ENCODE results near the gene TARS3.

TARS3 gene

DNA sequence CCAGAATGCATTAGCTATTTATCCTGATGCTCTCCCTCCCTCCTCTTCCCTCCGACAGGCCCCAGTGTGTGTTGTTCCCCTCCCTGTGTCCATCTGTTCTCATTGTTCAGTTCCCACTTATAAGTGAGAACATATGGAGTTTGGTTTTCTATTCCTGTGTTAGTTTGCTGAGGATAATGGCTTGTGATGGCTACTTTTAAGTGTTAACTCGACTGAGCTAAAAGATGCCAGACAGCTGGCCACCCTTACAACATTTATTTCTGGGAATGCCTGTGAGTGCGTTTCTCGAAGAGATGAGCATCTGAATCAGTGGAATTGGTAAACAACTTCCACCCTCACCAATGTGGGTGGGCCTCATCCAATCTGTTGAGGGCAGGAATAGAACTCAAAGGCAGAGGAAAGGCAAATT is 47.3 kb downstream of the TARS3 start:
- Histone ChIP-seq H3K9ac (ENCODE audit: low read length in 2 of 2) (no peak overlapping the region), H3K27me3 (ENCODE audit: control insufficient read depth in 1 of 2, insufficient read depth in 2 of 2, low read length in 2 of 2) (no peaks in the 10 kb centered on the region), H3K4me1 (ENCODE audit: control insufficient read depth, insufficient read depth, low read length) (no peaks in the 10 kb centered on the region), H3K36me3 (ENCODE audit: control insufficient read depth in 2 of 2, insufficient read depth in 2 of 2, low read length in 2 of 2) (peaks cover 28 to 37% of the 10 kb centered on the region in 2 donors), H3K9me3 (ENCODE audit: control insufficient read depth in 2 of 2, low read length in 2 of 2) (no peaks in the 10 kb centered on the region), H3K4me3 (ENCODE audit: low read length in 2 of 2) (no peak overlapping the region), H3K27ac (ENCODE audit: low read length) (no peak overlapping the region)

DNA sequence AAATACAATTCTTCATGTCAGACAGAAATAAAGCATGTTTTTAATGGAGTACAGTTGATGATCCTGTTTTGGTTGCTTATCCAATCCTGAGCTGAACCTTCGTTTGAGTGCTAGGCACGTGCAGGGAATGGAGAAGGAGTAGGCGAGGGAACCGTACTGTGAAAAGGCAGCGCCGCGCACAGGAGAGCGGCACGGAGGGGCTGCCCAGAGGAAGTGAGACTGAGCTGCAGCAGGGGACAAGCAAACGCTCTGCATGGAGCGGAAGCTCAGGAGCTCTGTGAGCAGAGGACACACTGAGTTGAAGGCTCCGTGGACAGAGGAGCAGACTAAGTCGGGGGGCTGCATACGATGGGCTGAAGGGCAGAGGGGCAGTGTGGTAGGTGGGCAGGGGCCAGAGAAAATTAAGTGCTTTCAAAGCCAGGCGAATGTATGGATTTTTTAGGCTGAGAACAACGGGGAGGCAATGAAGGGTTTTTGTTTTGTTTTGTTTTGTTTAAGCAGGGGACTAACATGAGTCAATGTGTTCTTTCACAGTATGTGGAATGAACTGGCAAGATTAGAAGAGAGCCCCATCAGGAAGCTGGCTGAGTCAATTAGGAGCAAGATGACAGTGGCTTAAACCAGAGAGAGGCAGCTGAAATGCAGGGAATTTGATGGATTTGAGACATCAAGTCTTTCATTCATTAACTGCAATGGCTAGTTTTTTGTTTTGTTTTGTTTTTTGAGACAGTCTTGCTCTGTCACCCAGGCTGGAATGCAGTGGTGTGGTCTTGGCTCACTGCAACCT is 48.3 kb downstream of the TARS3 start:
- Histone ChIP-seq H3K9me3 (ENCODE audit: control insufficient read depth in 2 of 2, low read length in 2 of 2) (no peaks in the 10 kb centered on the region), H3K4me3 (ENCODE audit: low read length in 2 of 2) (no peak overlapping the region), H3K36me3 (ENCODE audit: control insufficient read depth in 2 of 2, insufficient read depth in 2 of 2, low read length in 2 of 2) (peaks cover 34 to 45% of the 10 kb centered on the region in 2 donors), H3K9ac (ENCODE audit: low read length in 2 of 2) (no peak overlapping the region), H3K4me1 (ENCODE audit: control insufficient read depth, insufficient read depth, low read length) (no peaks in the 10 kb centered on the region), H3K27me3 (ENCODE audit: control insufficient read depth in 1 of 2, insufficient read depth in 2 of 2, low read length in 2 of 2) (no peaks in the 10 kb centered on the region), H3K27ac (ENCODE audit: low read length) (no peak overlapping the region)

DNA sequence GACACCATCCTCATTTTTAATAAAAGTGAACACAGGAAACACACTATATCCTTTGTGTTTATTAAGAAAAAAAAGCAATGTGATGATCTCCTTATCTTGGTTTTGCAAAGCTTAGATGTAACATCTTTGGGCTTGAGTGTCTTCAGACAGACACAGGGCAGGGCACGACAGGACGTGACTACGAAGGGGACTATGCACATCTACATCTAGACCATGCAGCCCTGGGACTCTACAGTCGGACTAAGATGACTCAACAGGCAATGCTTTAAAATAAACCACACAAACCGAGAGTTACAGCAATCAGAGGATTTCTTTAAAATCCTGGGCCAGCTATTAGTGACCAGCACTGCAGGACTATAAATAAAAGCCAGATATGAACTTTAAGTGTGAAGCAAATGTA is 49.3 kb downstream of the TARS3 start:
- Histone ChIP-seq H3K36me3 (ENCODE audit: control insufficient read depth in 2 of 2, insufficient read depth in 2 of 2, low read length in 2 of 2) (peaks cover 38 to 45% of the 10 kb centered on the region in 2 donors), H3K4me3 (ENCODE audit: low read length in 2 of 2) (no peak overlapping the region), H3K4me1 (ENCODE audit: control insufficient read depth, insufficient read depth, low read length) (no peaks in the 10 kb centered on the region), H3K9me3 (ENCODE audit: control insufficient read depth in 2 of 2, low read length in 2 of 2) (no peaks in the 10 kb centered on the region), H3K27ac (ENCODE audit: low read length) (no peak overlapping the region), H3K27me3 (ENCODE audit: control insufficient read depth in 1 of 2, insufficient read depth in 2 of 2, low read length in 2 of 2) (no peaks in the 10 kb centered on the region), H3K9ac (ENCODE audit: low read length in 2 of 2) (no peak overlapping the region)

DNA sequence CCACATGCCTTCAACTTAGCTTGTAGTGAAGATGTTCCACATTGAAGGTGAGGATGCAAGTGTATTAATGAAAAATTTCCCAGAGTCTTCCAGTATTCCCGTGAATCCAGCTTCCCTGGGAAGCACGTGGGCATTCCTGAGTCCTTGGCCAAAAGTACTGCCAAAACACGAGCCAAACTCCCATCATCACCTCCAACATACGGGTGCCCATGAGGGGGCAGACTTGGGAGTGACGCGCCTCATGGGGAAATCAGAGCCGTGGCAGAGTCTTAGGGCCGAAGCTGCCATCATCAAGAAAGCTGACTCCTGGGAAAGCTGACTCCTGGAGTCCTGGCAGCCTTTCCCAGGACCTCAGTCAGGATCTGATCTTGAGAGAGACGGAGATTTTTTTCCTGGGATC is 52.0 kb downstream of the TARS3 start:
- no peak overlapping the region for H3K9ac ChIP-seq (ENCODE audit: low read length in 2 of 2)
- H3K27me3 ChIP-seq (ENCODE audit: control insufficient read depth in 1 of 2, insufficient read depth in 2 of 2, low read length in 2 of 2), result no peaks in the 10 kb centered on the region
- no peaks in the 10 kb centered on the region for H3K9me3 ChIP-seq (ENCODE audit: control insufficient read depth in 2 of 2, low read length in 2 of 2)
- peaks cover 41 to 43% of the 10 kb centered on the region in 2 donors for H3K36me3 ChIP-seq (ENCODE audit: control insufficient read depth in 2 of 2, insufficient read depth in 2 of 2, low read length in 2 of 2)
- H3K27ac ChIP-seq (ENCODE audit: low read length), result no peak overlapping the region
- H3K4me1 ChIP-seq (ENCODE audit: control insufficient read depth, insufficient read depth, low read length), result no peaks in the 10 kb centered on the region
- no peak overlapping the region for H3K4me3 ChIP-seq (ENCODE audit: low read length in 2 of 2)

DNA sequence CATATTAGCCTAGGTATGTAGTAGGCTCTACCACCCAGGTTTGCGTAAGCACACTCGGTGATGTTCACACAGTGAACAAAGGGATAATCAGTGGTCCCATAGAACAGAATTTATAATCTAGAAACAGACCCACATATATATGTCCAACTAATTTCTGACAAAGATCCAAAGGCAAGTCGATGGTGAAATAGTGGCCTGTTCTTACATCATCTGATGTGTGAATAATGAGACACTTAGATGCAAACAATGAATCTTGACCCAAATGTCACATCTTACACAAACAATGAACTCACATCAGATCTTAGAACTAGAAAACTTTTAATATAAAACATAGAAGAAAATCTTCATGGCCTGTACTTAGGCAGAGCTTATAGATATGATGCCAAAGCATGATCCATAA is 54.5 kb downstream of the TARS3 start:
- H3K27ac ChIP-seq (ENCODE audit: low read length), result no peak overlapping the region
- peaks cover 32 to 36% of the 10 kb centered on the region in 2 donors for H3K36me3 ChIP-seq (ENCODE audit: control insufficient read depth in 2 of 2, insufficient read depth in 2 of 2, low read length in 2 of 2)
- no peaks in the 10 kb centered on the region for H3K9me3 ChIP-seq (ENCODE audit: control insufficient read depth in 2 of 2, low read length in 2 of 2)
- no peaks in the 10 kb centered on the region for H3K4me1 ChIP-seq (ENCODE audit: control insufficient read depth, insufficient read depth, low read length)
- no peak overlapping the region for H3K9ac ChIP-seq (ENCODE audit: low read length in 2 of 2)
- no peak overlapping the region for H3K4me3 ChIP-seq (ENCODE audit: low read length in 2 of 2)
- no peaks in the 10 kb centered on the region for H3K27me3 ChIP-seq (ENCODE audit: control insufficient read depth in 1 of 2, insufficient read depth in 2 of 2, low read length in 2 of 2)

DNA sequence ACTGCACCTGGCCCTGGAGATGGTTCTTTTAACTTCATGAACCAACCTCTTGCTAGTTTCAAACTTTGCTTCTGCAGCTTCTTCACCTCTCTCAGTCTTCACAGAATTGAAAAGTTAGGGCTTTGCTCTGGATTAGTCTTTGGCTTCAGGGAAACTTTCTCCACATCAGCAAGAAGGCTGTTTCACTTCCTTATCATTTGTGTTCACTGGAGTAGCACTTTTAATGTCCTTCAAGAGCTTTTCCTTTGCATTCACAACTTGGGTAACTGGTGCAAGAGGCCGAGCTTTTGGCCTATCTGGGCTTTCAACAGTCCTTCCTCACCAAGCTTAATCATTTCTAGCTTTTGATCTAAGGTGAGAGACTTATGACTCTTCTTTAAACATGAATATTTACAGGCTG is 56.4 kb downstream of the TARS3 start:
- no peaks in the 10 kb centered on the region for H3K4me1 ChIP-seq (ENCODE audit: control insufficient read depth, insufficient read depth, low read length)
- no peak overlapping the region for H3K27ac ChIP-seq (ENCODE audit: low read length)
- no peak overlapping the region for H3K9ac ChIP-seq (ENCODE audit: low read length in 2 of 2)
- H3K9me3 ChIP-seq (ENCODE audit: control insufficient read depth in 2 of 2, low read length in 2 of 2), result no peaks in the 10 kb centered on the region
- H3K36me3 ChIP-seq (ENCODE audit: control insufficient read depth in 2 of 2, insufficient read depth in 2 of 2, low read length in 2 of 2), result peaks cover 26 to 28% of the 10 kb centered on the region in 2 donors
- H3K27me3 ChIP-seq (ENCODE audit: control insufficient read depth in 1 of 2, insufficient read depth in 2 of 2, low read length in 2 of 2), result no peaks in the 10 kb centered on the region
- H3K4me3 ChIP-seq (ENCODE audit: low read length in 2 of 2), result no peak overlapping the region

DNA sequence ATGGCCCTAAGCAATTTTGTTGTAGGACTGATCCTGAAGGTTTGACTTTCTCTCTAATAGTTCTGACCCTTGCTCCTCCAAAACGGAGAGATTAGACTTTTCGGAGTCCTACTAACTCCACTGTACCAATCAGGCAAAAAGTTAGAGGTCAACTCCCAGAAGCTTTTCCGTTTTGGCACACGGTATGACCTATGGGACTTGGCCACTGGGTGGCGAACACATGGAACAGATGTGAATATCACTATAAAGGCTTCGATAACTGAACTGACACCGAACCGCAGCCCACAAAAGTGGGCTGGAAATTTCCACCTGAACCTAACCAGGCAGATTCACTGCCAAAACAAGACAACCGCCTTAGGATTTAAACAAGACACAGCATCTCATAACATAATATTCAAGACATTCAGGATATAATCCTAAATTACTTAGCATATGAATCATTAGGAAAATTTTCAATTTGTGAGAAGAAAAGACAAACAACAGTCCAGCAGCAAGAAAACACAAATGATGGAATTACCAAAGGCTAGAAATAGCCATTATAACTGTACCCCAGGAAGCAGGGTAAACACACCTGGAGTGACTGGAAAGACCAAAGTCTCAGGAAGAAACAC is 59.9 kb downstream of the TARS3 start:
- Histone ChIP-seq H3K9ac (ENCODE audit: low read length in 2 of 2) (no peak overlapping the region), H3K4me1 (ENCODE audit: control insufficient read depth, insufficient read depth, low read length) (no peaks in the 10 kb centered on the region), H3K27ac (ENCODE audit: low read length) (no peak overlapping the region), H3K36me3 (ENCODE audit: control insufficient read depth in 2 of 2, insufficient read depth in 2 of 2, low read length in 2 of 2) (peaks cover 13 to 14% of the 10 kb centered on the region in 2 donors), H3K27me3 (ENCODE audit: control insufficient read depth in 1 of 2, insufficient read depth in 2 of 2, low read length in 2 of 2) (no peaks in the 10 kb centered on the region), H3K9me3 (ENCODE audit: control insufficient read depth in 2 of 2, low read length in 2 of 2) (no peaks in the 10 kb centered on the region), H3K4me3 (ENCODE audit: low read length in 2 of 2) (no peak overlapping the region)

DNA sequence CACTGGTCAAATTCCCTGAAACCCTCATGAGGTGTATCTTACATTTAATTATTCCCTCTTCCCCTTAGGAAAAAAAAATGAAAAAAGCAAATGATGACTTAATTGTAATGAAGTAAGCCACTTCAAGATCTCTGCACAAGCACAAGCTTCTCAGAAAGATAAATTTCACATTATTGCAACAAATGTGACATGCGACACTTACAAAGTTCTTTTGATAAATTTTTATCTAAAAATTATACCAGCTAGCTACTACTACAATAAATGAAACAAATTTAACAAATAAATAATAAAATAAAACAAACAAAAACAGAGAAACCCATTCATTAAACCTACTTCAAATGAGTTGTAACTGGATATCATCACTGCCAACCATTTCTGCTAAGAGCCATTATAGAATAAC is 62.1 kb downstream of the TARS3 start:
- Histone ChIP-seq H3K36me3 (ENCODE audit: control insufficient read depth in 2 of 2, insufficient read depth in 2 of 2, low read length in 2 of 2) (peaks cover 13 to 14% of the 10 kb centered on the region in 2 donors), H3K4me1 (ENCODE audit: control insufficient read depth, insufficient read depth, low read length) (no peaks in the 10 kb centered on the region), H3K27me3 (ENCODE audit: control insufficient read depth in 1 of 2, insufficient read depth in 2 of 2, low read length in 2 of 2) (no peaks in the 10 kb centered on the region), H3K4me3 (ENCODE audit: low read length in 2 of 2) (no peak overlapping the region), H3K9me3 (ENCODE audit: control insufficient read depth in 2 of 2, low read length in 2 of 2) (no peaks in the 10 kb centered on the region), H3K27ac (ENCODE audit: low read length) (no peak overlapping the region), H3K9ac (ENCODE audit: low read length in 2 of 2) (no peak overlapping the region)

DNA sequence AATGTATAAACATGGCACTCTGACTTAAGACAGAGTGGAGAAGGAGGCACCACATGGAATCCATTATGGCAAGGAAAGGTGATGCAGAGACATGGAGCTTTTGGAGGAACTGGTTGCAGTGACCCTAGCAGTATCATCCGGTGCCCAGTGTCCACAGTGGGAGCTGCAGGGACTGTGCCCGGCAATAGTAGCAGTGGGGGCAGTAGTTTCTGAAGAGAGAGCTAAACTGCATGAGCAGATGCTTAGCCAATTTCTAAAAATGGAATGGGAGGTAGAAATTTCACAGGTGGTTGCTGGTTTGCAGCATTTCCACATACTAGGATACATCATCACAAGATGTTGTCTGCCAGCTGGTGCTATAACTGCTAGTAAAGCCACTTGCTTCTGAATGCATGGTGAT is 64.3 kb downstream of the TARS3 start:
- Histone ChIP-seq H3K36me3 (ENCODE audit: control insufficient read depth in 2 of 2, insufficient read depth in 2 of 2, low read length in 2 of 2) (peaks cover 13 to 23% of the 10 kb centered on the region in 2 donors), H3K9me3 (ENCODE audit: control insufficient read depth in 2 of 2, low read length in 2 of 2) (no peaks in the 10 kb centered on the region), H3K27ac (ENCODE audit: low read length) (no peak overlapping the region), H3K4me1 (ENCODE audit: control insufficient read depth, insufficient read depth, low read length) (no peaks in the 10 kb centered on the region), H3K4me3 (ENCODE audit: low read length in 2 of 2) (no peak overlapping the region), H3K27me3 (ENCODE audit: control insufficient read depth in 1 of 2, insufficient read depth in 2 of 2, low read length in 2 of 2) (no peaks in the 10 kb centered on the region), H3K9ac (ENCODE audit: low read length in 2 of 2) (no peak overlapping the region)

DNA sequence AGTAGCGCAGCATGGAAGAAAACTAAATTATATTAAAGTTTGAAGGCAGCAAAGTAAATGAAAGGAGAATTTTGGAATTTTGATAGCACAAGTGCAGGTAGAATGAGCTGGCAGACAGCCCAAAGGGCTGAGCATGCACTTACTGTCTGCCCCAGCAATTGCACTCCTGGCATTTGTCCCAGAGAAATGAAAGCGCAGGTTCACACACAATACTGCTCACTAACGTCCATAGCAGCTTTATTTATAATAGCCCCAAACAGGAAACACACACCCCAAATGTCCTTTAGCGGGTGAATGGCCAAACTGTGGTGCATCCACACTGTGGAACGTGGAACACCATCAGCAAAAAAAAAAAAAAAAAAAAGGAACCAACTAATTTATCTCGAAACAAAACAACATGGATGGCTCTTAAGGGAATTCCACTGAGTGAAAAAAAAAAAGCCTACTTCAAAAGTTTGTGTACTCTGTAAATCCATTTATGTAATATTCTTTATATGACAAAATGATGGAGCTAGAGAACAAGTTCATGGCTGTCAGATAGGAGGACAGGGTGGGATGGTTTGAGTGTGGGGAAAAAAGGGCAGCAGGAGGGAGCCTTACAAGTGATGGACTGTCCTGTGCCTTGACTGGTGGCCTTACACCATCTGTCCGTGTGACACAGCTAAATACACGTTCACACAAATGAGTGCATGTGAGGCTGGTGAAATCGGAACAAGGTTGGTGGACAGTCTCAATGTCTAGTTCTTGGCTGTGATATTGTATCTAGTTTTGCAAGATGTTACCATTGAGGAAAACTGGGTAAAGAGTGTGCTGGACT is 66.1 kb downstream of the TARS3 start:
- Histone ChIP-seq H3K27me3 (ENCODE audit: control insufficient read depth in 1 of 2, insufficient read depth in 2 of 2, low read length in 2 of 2) (no peaks in the 10 kb centered on the region), H3K4me1 (ENCODE audit: control insufficient read depth, insufficient read depth, low read length) (no peaks in the 10 kb centered on the region), H3K36me3 (ENCODE audit: control insufficient read depth in 2 of 2, insufficient read depth in 2 of 2, low read length in 2 of 2) (peaks cover 13 to 23% of the 10 kb centered on the region in 2 donors), H3K9me3 (ENCODE audit: control insufficient read depth in 2 of 2, low read length in 2 of 2) (no peaks in the 10 kb centered on the region), H3K27ac (ENCODE audit: low read length) (no peak overlapping the region), H3K9ac (ENCODE audit: low read length in 2 of 2) (no peak overlapping the region), H3K4me3 (ENCODE audit: low read length in 2 of 2) (no peak overlapping the region)

Data from stomach smooth muscle (tissue), 2 donors.